BLaER1 (cell line): ENCODE data around the gene TCN2.
"Not testable (repeated sequence)": the region's sequence is repeated elsewhere in the genome, so short reads cannot be mapped to it uniquely, and the experiment has no call there.

Source experiments
- H3K27ac ChIP-seq: shearing (Covaris generic); formaldehyde crosslinking; 2 replicates; pipeline ENCODE4 v1.8.1; 2022
- H3K27me3 ChIP-seq: shearing (Covaris generic); formaldehyde crosslinking; 2 replicates; pipeline ENCODE4 v1.8.1; 2022
- H3K36me3 ChIP-seq: shearing (Covaris generic); formaldehyde crosslinking; 2 replicates; pipeline ENCODE4 v1.8.1; 2022
- H3K4me1 ChIP-seq: shearing (Covaris generic); formaldehyde crosslinking; 2 replicates; pipeline ENCODE4 v1.8.1; 2022
- H3K4me2 ChIP-seq: shearing (Covaris generic); formaldehyde crosslinking; 2 replicates; pipeline ENCODE4 v1.8.1; 2022
- H3K4me3 ChIP-seq: shearing (Covaris generic); formaldehyde crosslinking; 2 replicates; pipeline ENCODE4 v1.8.1; 2022
- H3K9ac ChIP-seq: shearing (Covaris generic); formaldehyde crosslinking; 2 replicates; pipeline ENCODE4 v1.8.1; 2022
- H3K9me3 ChIP-seq: shearing (Covaris generic); formaldehyde crosslinking; 2 replicates; pipeline ENCODE4 v1.8.1; 2022
- H4K20me1 ChIP-seq: shearing (Covaris generic); formaldehyde crosslinking; 2 replicates; pipeline ENCODE4 v1.8.1; 2022
- Cebpa-rat ChIP-seq: shearing (Covaris generic); IDR thresholded peaks from 2 replicates; pipeline ENCODE4 v1.8.1; 2022

TCN2 gene

DNA sequence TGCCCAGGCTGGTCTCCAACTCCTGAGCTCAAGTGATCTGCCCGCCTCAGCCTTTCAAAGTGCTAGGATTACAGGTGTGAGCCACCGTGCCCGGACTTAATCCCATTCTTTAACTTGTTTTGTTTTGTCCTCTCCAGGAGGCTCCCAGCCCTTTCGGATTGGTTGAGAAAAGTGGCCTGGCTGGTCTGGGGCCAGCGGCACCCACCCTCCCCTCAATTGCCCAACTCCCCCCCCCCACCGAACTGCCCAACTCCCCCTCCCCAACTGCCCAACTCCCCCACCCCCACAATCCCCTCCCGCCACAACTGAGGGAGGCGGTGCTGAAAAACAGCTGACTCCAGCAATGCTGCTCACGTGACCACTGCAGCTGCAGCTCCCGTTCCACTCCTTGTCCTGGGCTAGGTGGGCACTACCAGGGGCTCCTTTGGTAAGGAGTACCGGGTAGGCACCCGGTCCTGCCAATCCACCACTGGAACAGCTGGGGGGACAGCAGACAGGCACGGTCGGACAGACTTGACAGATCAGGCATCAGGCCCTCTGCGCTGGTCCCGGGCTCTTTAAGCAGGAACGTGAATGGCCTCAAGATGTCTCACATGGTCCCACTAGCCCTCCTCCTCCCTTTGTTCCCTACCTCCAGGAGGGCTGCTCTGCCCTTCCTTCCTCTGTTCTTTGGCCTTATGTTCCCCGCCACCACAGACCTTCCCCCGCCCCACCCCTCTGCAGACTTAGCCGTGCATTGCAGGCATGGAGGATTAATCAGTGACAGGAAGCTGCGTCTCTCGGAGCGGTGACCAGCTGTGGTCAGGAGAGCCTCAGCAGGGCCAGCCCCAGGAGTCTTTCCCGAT is at the start of gene TCN2:
TSS of gene TCN2 (plus strand) at position 720 of the 845 bp plus-strand sequence. CDS start 158 bp downstream, outside the sequence.
- Histone ChIP-seq H3K9me3 (no peaks in the 10 kb centered on the region), H3K27ac (peak within 1 kb of the TSS; percentile 75), H3K4me1 (peaks cover 59% of the 10 kb centered on the region), H3K27me3 (no peaks in the 10 kb centered on the region), H4K20me1 (no peaks in the 10 kb centered on the region), H3K9ac (peak within 1 kb of the TSS; percentile 76), H3K36me3 (no peaks in the 10 kb centered on the region), H3K4me2 (peak within 1 kb of the TSS; percentile 95), H3K4me3 (peak within 1 kb of the TSS; percentile 68)
- no peak for TF ChIP-seq Cebpa-rat

DNA sequence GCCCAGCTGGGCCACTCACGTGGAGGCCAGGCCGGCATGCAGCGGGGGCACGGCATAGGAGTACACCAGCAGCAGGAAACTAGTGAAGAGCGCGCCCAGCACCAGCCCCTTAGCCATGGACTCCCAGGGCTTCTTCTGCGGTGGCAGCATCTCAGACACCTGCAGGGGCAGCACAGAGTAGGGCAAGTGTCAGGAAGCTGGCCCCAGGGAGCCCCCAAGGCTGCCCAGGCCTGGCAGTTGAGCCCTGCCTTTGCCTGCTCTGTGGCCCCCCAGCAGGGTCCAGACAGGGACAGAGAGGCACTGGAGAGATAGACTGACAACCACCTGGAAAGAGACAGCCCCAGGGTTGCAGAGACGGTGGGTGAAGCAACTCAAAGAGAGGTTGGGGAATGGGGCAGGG is 49.7 kb upstream of the TCN2 start:
- Histone ChIP-seq H3K4me1 (no peaks in the 10 kb centered on the region), H3K4me3 (no peak overlapping the region), H3K4me2 (no peak overlapping the region), H3K36me3 (no peaks in the 10 kb centered on the region), H4K20me1 (no peaks in the 10 kb centered on the region), H3K9ac (no peak overlapping the region), H3K27ac (no peak overlapping the region), H3K27me3 (no peaks in the 10 kb centered on the region), H3K9me3 (no peaks in the 10 kb centered on the region)
- no peak for TF ChIP-seq Cebpa-rat

GRCh38 chr22:30559889-30560288 is 47.1 kb upstream of the TCN2 start:
- Histone ChIP-seq H3K9ac (no peak overlapping the region), H3K4me3 (no peak overlapping the region), H3K36me3 (no peaks in the 10 kb centered on the region), H3K4me1 (no peaks in the 10 kb centered on the region), H3K27ac (no peak overlapping the region), H4K20me1 (no peaks in the 10 kb centered on the region), H3K27me3 (no peaks in the 10 kb centered on the region), H3K4me2 (no peak overlapping the region), H3K9me3 (no peaks in the 10 kb centered on the region)
- no peak for TF ChIP-seq Cebpa-rat

DNA sequence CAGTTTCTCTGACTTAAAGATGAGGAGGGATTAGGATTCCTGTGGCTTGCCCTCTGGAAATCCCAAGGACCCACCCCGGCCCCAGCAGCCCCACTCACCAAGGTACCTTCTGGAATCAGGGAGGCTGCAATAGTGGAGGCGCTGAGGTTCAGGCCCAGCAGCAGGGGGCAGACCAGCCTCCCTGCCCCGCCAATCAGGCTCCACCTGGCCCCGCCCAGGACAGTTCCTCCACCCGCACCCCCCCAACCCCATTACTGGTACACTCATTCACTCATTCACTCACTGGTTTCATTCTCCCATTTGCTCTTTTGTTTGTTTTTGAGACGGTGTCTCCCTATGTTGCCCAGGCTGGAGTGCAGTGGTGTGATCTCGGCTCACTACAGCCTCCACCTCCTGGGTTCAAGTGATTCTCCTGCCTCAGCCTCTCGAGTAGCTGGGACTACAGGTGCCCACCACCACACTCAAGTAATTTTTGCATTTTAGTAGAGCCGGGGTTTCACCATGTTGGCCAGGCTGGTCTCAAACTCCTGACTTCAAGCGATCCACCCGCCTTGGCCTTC is 46.3 kb upstream of the TCN2 start:
- H3K36me3 ChIP-seq, H3K4me3 ChIP-seq, H3K27ac ChIP-seq, H3K9me3 ChIP-seq, H3K4me2 ChIP-seq, H4K20me1 ChIP-seq, H3K4me1 ChIP-seq, H3K27me3 ChIP-seq, H3K9ac ChIP-seq: not testable (repeated sequence)

- H3K36me3 ChIP-seq, result no peaks in the 10 kb centered on the region
- H3K4me1 ChIP-seq, result no peaks in the 10 kb centered on the region
- H3K4me3 ChIP-seq, result no peak overlapping the region
Observed at GRCh38 chr22:30561402-30562189, 45.4 kb upstream of the TCN2 start.

GRCh38 chr22:30562366-30562765 is 44.6 kb upstream of the TCN2 start:
- Histone ChIP-seq H4K20me1 (no peaks in the 10 kb centered on the region), H3K27me3 (no peaks in the 10 kb centered on the region), H3K9me3 (no peaks in the 10 kb centered on the region), H3K4me2 (no peak overlapping the region), H3K4me1 (no peaks in the 10 kb centered on the region), H3K36me3 (no peaks in the 10 kb centered on the region), H3K4me3 (no peak overlapping the region), H3K9ac (no peak overlapping the region), H3K27ac (no peak overlapping the region)
- TF ChIP-seq Cebpa-rat, result no peak

More at GRCh38 chr22:30561402-30562189, 45.4 kb upstream of the TCN2 start:
- TF ChIP-seq Cebpa-rat, result no peak
- no peaks in the 10 kb centered on the region for H4K20me1 ChIP-seq
- H3K4me2 ChIP-seq, result no peak overlapping the region
- no peaks in the 10 kb centered on the region for H3K27me3 ChIP-seq
- no peak overlapping the region for H3K9ac ChIP-seq
- no peak overlapping the region for H3K27ac ChIP-seq
- H3K9me3 ChIP-seq, result no peaks in the 10 kb centered on the region

- H3K4me3 ChIP-seq, result no peak overlapping the region
- H4K20me1 ChIP-seq, result no peaks in the 10 kb centered on the region
- TF ChIP-seq Cebpa-rat, result no peak
- H3K9me3 ChIP-seq, result no peaks in the 10 kb centered on the region
- no peak overlapping the region for H3K4me2 ChIP-seq
- H3K4me1 ChIP-seq, result no peaks in the 10 kb centered on the region
- no peaks in the 10 kb centered on the region for H3K36me3 ChIP-seq
- no peak overlapping the region for H3K9ac ChIP-seq
- H3K27me3 ChIP-seq, result no peaks in the 10 kb centered on the region
- no peak overlapping the region for H3K27ac ChIP-seq
Observed at GRCh38 chr22:30564045-30564760, 42.8 kb upstream of the TCN2 start.

DNA sequence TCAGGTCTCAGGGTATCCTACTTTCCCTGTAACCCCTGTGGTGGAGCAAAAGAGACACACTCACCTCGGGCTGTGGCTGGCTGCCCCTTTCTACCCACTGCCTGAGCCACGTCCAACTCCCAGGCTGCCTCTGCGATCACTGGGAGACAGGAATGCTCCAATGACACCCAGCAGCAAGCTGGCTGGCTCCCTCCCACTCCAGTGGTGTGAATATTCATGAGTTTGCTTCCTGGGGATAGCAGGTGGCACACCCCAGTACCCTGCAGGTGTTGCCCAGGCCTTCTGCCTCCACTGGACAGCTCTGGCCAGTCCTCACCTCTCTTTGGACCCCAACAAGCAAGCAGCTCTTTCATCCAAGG is 42.2 kb upstream of the TCN2 start:
- Histone ChIP-seq H3K4me1 (no peaks in the 10 kb centered on the region), H3K9ac (no peak overlapping the region), H4K20me1 (no peaks in the 10 kb centered on the region), H3K36me3 (no peaks in the 10 kb centered on the region), H3K27me3 (no peaks in the 10 kb centered on the region), H3K27ac (no peak overlapping the region), H3K4me2 (no peak overlapping the region), H3K9me3 (no peaks in the 10 kb centered on the region), H3K4me3 (no peak overlapping the region)
- TF ChIP-seq Cebpa-rat, result no peak

DNA sequence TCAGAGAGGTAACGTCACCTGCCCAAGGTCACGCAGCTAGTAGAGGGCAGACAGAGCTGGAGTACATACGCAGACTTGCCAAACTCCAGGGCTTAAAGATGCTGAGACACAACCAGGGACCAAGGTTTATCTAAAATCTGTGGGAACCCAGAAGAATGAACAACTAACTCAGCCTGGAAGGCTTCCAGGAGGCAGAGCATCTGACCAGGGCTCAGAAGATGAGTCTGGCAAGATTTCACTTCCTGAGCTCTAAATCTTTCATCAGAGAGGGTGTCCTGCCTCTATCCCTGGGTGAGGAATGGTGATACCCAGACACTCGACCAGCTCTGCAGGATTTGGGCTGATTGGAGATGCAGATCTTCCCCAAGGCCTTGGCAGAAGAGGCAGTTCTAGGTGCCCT is 41.6 kb upstream of the TCN2 start:
- Histone ChIP-seq H3K4me2 (no peak overlapping the region), H4K20me1 (no peaks in the 10 kb centered on the region), H3K36me3 (no peaks in the 10 kb centered on the region), H3K4me3 (no peak overlapping the region), H3K27me3 (no peaks in the 10 kb centered on the region), H3K27ac (no peak overlapping the region), H3K9ac (no peak overlapping the region), H3K9me3 (no peaks in the 10 kb centered on the region), H3K4me1 (no peaks in the 10 kb centered on the region)
- no peak for TF ChIP-seq Cebpa-rat
